GM18870 (cell line): Measurements from ENCODE around the gene DTHD1.

Experiments
- ATAC-seq: cut with Tn5 transposase; IDR thresholded peaks from one replicate; pipeline ENCODE4 v1.9.1; 2021; ENCODE audit warnings: moderate library complexity; ENCODE audit not compliant: unreplicated experiment

DTHD1 gene

DNA sequence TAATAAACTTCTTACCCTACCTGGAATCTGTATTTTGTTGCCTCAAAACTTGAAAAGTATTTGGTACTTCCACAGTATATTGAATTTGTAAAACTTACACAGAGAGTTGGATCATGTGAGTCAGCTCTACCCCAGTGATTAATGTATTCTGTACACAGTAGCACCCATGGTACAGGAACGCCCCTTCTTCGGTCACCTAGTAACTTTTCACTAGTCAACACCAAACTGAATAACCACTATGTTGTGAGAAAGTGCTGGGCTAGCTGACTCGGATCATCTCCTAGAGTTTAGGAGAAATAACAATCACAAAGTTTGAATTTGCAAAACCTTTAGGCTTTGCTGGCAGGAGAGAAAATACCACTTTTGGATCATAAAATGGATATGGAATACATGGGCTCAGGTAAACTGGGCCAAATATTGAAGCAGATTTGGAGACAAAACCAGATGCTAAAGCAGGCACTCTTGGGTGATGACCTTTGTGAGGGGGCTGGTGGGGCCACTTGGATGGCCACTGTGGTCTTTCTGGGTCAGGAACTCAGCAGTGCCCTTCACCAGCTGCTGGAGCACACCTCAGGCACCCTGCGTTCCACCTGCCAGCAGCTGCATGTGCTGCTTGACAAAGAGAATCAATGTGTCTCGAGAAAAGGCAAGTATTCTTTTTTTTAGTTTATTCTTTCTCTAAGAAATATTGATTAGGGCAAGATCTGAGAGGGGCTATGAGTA, at the start of gene DTHD1:
DTHD1 (plus strand) TSS at position 233 of the 723 bp plus-strand sequence; CDS start at position 376, 143 bp downstream.
- no peak for ATAC-seq

GRCh38 chr4:36233567-36234266, 47.7 kb upstream of the DTHD1 start:
- ATAC-seq = no peak

GRCh38 chr4:36235306-36235705, 46.1 kb upstream of the DTHD1 start:
- no peak for ATAC-seq

GRCh38 chr4:36236159-36236558, 45.3 kb upstream of the DTHD1 start:
- ATAC-seq = no peak

DNA sequence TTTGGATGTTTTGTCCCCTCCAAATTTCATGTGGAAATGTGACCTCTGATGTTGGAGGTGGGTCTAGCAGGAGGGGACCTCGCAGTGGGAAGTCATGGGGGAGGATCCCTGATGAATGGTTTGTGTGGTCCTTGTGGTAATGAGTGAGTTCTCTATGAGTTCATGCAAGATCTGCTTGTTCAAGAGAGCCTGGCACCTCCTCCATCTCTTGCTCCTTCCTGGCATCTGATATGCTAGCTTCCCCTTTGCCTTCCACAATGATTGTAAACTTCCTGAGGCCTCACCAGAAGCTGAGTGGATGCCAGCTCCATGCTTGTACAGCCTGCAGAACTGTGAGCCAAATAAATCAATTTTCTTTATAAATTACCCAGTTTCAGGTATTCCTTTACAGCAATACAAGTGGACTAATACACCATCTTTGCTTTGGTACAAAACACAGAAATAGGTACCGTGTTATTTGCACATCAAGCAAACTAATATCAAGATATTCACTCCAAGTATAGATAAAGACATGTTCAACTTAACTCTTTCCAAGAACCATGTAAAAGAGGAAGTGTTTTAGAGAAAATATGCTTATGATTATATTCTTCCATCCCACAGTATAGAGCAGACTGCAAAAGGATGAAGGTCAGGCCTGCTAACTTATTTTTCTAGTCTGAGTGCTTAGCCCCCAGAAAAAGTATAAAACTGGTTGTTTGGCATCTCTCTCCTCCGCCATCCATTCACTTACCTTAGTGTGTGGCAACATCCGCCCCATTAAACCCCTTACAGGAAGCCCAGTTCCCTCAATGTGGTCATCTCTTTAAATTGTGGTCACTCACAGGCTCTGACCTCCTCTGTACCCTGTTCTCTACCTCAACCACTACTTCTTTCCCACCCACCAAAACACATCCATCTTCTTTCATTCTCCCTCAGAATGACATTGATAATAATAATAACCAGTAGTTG, 43.8 kb upstream of the DTHD1 start:
- ATAC-seq = no peak

DNA sequence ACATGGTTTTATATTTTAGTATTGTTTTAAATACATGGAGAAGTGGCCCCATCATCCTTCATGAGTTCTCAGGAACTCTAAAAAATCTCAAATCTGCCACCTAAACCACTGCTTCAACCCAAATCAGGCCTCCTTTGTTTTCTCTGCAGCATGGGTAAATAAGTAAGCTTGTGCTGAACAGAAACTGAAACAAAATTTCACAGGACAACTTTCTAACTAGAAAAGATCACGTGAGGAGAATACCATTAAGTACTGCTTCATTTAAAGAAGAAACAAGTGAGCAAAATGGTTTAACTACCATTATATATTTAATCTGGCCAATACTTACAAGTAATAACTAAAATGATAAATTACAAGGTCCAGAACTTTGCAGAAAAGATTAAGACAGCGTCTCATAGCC, 39.6 kb upstream of the DTHD1 start:
- ATAC-seq = peak; percentile 76

GRCh38 chr4:36242629-36243354, 38.6 kb upstream of the DTHD1 start:
- no peak for ATAC-seq

- peak; percentile 11 for ATAC-seq
Observed at GRCh38 chr4:36243355-36244256, 37.8 kb upstream of the DTHD1 start.

DNA sequence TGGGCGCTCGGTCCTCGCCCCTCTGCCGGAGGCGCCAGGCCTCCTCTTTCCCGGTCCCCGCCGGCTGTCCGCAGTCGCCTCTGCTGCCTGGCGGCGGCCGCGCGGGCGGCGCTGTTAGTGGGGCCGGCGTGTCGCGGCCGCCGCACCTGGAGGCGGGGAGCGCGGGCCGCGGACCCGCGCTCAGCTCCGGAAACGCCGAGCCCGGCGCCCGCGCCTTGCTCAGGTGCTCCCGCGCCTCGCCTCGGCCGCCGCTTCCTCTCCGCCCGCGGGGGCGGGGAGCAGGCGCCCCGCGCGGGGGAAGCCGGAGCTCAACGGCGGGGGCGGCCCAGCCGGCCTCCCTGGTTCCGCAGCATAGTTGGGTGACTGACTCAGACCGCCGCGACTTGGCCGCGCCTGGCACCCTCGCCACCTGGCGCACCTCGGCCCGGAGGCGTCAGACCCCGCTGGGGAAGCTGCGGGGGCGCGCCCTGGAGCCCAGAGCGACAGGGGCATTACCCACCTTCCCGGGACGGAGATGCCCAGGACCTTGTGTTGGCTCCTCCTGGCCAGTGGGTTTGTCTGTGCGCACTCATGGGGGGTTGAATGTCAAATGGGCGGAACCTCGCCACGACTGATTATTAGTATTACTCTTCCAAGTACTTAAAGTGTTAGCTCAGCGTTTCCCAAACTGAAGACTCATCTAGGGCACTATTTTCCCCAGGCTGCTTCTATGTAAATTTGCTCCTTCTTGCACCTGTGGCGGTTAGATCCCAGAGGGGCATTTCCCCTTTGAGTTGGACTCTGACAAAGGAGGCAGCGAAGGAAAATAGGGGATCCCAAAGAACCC, 36.9 kb upstream of the DTHD1 start, which contains the start of gene ARAP2:
ARAP2 (minus strand) TSS at position 258 of the 826 bp plus-strand sequence. CDS start 15,028 bp downstream, outside the sequence.
- peak; percentile 32 for ATAC-seq

GRCh38 chr4:36249610-36250009, 31.8 kb upstream of the DTHD1 start:
- ATAC-seq = peak; percentile 44

DNA sequence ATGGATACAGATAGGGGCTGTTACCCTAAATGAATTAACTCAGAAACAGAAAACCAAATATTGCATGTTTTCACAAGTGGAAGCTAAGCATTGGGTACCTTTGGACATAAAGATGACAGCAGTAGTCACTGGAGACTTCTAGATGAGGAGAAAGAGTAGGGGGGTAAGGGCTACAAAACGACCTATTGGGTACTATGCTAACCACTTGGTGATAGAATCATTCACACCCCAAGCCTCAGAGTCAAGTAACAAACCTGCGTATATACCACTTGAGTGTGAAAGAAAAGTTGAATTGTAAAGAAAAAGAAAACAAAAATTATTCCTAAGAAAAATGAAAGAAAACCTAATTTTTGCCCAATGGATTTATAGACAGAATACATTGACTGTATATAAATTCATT, 29.4 kb upstream of the DTHD1 start:
- ATAC-seq = no peak

DNA sequence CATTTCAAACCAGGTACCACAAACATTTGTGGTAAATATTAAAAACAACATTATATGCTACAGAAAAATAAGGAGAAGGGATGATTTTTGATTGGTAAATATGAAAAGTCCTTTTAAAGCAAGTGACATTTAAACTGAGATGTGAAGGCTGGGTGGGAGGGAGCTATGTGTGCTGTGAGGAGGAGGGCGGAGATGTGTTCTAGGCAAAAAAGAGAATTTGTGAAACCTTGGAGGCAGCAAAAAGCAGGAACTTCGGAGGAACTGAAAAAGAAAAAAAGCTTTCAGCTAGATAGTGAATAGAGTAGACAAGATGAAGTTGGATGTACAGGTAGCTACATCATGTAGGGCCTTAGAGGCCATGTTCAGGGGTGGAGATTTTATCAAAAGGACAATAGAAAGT, 27.0 kb upstream of the DTHD1 start:
- ATAC-seq = no peak

GRCh38 chr4:36255577-36255976, 25.8 kb upstream of the DTHD1 start:
- peak; percentile 86 for ATAC-seq

DNA sequence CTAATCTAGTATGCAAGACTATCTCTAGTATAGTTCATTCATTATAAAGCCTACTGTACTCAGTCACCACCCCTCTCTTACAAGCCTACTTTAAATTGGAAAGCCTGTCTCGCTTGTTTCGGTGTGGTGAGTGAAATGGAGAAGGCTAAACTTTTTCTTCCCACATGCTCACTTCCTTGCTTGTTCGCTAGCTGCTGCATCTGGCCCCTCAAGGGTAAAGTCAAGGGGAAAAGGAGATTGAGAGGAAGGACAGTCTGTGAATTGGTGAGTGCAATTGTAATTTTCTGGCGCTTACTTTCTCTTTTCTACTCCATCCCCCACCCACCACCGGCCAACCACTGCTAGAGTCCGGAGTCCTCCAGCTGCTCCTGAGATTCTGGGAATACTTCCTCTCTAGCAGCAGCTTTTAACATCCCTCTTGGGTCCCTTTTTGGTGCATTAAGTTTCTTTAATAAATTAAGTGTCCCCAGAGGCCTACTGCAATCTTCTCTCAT, 25.0 kb upstream of the DTHD1 start:
- peak; percentile 56 for ATAC-seq

- ATAC-seq = no peak
Observed at GRCh38 chr4:36260731-36261130, 20.7 kb upstream of the DTHD1 start.

DNA sequence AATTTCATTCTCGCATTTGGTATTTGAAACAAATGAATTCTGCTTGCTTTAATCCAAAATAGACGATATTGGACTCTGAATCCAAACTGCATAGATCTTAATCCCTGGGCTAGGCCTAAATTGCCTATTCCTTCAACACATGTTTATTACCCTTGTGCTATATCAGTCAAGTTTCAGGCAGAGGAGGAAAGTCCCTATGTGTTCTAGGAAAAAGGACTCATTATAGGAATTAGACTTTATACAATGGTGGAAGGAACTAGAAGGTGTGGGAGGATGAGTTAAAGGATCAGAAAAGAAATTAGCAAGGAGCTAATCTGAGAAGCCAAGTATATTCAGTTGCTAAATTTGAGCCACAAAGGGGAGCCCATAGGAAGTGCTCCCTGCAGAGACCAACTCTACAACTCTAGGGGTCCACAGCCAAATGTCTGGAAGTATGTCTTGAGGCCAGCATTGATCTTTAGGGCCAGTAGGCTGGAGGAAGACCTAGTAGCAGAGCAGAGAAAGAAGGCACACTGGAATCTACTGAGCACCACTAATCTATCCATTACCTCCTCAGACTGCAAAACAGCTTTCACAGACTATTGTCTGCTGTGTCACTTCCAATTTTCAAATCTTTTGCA, 17.1 kb upstream of the DTHD1 start:
- no peak for ATAC-seq

DNA sequence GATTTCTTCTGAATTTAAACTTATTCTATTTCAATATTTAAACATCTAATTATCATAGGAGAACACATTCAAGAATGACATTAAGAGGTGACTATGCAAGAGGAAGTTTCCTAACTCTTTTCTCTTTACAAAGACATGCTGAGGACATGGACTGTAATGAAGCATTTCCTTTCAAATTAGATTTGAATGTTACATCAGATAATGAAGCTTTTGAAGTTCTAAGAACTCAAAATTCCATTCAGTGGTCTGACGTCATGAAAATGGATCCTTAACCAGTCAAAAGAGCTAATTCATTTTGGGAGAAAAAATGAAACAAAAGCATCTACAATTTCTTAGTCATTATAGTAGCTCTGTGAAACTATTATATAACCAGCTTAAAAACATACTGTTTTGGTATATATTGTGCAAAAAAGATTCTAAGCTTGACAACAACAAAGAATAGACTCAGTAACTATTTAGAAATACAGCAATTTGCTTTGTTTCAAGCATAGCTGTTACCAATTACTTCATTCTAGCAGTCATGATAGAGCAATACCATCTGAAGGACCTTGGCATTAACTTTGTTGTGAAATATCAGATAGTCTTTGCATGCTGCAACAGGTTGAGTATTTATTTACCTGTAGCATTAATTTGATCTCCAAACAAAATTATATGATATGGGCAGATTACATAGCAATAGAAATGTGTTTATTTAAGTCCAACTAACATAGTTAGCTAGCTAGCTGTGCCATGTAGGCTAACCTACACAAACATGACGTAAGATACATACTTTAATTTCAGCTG, 13.7 kb upstream of the DTHD1 start:
- ATAC-seq = no peak
